IPS DF 6.9 (cell line): ENCODE data around the gene IL3.

Experiments used
- DNase-seq: peaks from one replicate; pipeline ENCODE4 v3.0.0-alpha.2; 2013; ENCODE audit warnings: low read depth, low spot score
- H3K27ac ChIP-seq: one replicate; pipeline ENCODE4 v1.5.1; 2013; ENCODE audit warnings: low read length, control low read depth
- H3K27me3 ChIP-seq: 2 replicates; pipeline ENCODE4 v1.6.1; 2013; ENCODE audit warnings: mild to moderate bottlenecking, low read length; ENCODE audit not compliant: control insufficient read depth, insufficient read depth
- H3K36me3 ChIP-seq: 2 replicates; pipeline ENCODE4 v1.6.1; 2013; ENCODE audit warnings: low read length; ENCODE audit not compliant: control insufficient read depth, insufficient read depth
- H3K4me1 ChIP-seq: 2 replicates; pipeline ENCODE4 v1.6.1; 2013; ENCODE audit warnings: low read length; ENCODE audit not compliant: control insufficient read depth, insufficient read depth
- H3K4me3 ChIP-seq: 2 replicates; pipeline ENCODE4 v1.5.1; 2013; ENCODE audit warnings: mild to moderate bottlenecking, low read length
- H3K9me3 ChIP-seq: 2 replicates; pipeline ENCODE4 v1.6.1; 2013; ENCODE audit warnings: low read length, inconsistent platforms; ENCODE audit not compliant: control insufficient read depth, insufficient read depth
- WGBS: extraction: QIAGEN DNeasy Blood & Tissue Kit; methylation state at CpG from one replicate; pipeline ENCODE4 v1.1.7; 2013; ENCODE audit warnings: mixed read lengths, missing lambda C conversion rate; ENCODE audit not compliant: insufficient read length, insufficient coverage; 5-methylcytosine and 5-hydroxymethylcytosine counted together

IL3 gene

DNA sequence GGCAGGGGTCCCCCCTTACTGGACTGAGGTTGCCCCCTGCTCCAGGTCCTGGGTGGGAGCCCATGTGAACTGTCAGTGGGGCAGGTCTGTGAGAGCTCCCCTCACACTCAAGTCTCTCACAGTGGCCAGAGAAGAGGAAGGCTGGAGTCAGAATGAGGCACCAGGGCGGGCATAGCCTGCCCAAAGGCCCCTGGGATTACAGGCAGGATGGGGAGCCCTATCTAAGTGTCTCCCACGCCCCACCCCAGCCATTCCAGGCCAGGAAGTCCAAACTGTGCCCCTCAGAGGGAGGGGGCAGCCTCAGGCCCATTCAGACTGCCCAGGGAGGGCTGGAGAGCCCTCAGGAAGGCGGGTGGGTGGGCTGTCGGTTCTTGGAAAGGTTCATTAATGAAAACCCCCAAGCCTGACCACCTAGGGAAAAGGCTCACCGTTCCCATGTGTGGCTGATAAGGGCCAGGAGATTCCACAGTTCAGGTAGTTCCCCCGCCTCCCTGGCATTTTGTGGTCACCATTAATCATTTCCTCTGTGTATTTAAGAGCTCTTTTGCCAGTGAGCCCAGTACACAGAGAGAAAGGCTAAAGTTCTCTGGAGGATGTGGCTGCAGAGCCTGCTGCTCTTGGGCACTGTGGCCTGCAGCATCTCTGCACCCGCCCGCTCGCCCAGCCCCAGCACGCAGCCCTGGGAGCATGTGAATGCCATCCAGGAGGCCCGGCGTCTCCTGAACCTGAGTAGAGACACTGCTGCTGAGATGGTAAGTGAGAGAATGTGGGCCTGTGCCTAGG, 13.0 kb downstream of the IL3 start, which contains the start of gene CSF2:
Gene CSF2, plus strand, starts transcription at position 559 of the 783 bp plus-strand sequence. Its CDS starts 35 bp downstream, at position 594.
- H3K4me3 ChIP-seq: no peak within 1 kb of the TSS
- no peak within 1 kb of the TSS for H3K27ac ChIP-seq
- no CpG with 5 or more reads among the region's 12 CpGs for WGBS
- no peaks in the 10 kb centered on the region for H3K27me3 ChIP-seq
- no peaks in the 10 kb centered on the region for H3K36me3 ChIP-seq
- DNase-seq: no peak
- H3K9me3 ChIP-seq: no peaks in the 10 kb centered on the region
- no peaks in the 10 kb centered on the region; the same call in 1 of the 2 replicates for H3K4me1 ChIP-seq

DNA sequence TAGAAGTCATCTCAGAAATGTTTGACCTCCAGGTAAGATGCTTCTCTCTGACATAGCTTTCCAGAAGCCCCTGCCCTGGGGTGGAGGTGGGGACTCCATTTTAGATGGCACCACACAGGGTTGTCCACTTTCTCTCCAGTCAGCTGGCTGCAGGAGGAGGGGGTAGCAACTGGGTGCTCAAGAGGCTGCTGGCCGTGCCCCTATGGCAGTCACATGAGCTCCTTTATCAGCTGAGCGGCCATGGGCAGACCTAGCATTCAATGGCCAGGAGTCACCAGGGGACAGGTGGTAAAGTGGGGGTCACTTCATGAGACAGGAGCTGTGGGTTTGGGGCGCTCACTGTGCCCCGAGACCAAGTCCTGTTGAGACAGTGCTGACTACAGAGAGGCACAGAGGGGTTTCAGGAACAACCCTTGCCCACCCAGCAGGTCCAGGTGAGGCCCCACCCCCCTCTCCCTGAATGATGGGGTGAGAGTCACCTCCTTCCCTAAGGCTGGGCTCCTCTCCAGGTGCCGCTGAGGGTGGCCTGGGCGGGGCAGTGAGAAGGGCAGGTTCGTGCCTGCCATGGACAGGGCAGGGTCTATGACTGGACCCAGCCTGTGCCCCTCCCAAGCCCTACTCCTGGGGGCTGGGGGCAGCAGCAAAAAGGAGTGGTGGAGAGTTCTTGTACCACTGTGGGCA, 13.8 kb downstream of the IL3 start:
- no peaks in the 10 kb centered on the region; the same call in 1 of the 2 replicates for H3K4me1 ChIP-seq
- H3K27me3 ChIP-seq: no peaks in the 10 kb centered on the region
- WGBS: no CpG with 5 or more reads among the region's 7 CpGs
- no peak overlapping the region for H3K27ac ChIP-seq
- DNase-seq: no peak
- H3K9me3 ChIP-seq: no peaks in the 10 kb centered on the region
- no peaks in the 10 kb centered on the region for H3K36me3 ChIP-seq
- H3K4me3 ChIP-seq: no peak overlapping the region

DNA sequence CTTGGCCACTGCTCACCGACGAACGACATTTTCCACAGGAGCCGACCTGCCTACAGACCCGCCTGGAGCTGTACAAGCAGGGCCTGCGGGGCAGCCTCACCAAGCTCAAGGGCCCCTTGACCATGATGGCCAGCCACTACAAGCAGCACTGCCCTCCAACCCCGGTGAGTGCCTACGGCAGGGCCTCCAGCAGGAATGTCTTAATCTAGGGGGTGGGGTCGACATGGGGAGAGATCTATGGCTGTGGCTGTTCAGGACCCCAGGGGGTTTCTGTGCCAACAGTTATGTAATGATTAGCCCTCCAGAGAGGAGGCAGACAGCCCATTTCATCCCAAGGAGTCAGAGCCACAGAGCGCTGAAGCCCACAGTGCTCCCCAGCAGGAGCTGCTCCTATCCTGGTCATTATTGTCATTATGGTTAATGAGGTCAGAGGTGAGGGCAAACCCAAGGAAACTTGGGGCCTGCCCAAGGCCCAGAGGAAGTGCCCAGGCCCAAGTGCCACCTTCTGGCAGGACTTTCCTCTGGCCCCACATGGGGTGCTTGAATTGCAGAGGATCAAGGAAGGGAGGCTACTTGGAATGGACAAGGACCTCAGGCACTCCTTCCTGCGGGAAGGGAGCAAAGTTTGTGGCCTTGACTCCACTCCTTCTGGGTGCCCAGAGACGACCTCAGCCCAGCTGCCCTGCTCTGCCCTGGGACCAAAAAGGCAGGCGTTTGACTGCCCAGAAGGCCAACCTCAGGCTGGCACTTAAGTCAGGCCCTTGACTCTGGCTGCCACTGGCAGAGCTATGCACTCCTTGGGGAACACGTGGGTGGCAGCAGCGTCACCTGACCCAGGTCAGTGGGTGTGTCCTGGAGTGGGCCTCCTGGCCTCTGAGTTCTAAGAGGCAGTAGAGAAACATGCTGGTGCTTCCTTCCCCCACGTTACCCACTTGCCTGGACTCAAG, 14.6 kb downstream of the IL3 start:
- Histone ChIP-seq H3K9me3 (no peaks in the 10 kb centered on the region), H3K27ac (no peak overlapping the region), H3K27me3 (no peaks in the 10 kb centered on the region), H3K4me3 (no peak overlapping the region), H3K36me3 (no peaks in the 10 kb centered on the region), H3K4me1 (no peaks in the 10 kb centered on the region; the same call in 1 of the 2 replicates)
- whole genome bisulfite sequencing: no CpG with 5 or more reads among the region's 16 CpGs
- DNase-seq: no peak

DNA sequence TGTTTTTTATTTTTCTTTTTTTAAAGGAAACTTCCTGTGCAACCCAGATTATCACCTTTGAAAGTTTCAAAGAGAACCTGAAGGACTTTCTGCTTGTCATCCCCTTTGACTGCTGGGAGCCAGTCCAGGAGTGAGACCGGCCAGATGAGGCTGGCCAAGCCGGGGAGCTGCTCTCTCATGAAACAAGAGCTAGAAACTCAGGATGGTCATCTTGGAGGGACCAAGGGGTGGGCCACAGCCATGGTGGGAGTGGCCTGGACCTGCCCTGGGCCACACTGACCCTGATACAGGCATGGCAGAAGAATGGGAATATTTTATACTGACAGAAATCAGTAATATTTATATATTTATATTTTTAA, 15.2 kb downstream of the IL3 start:
- H3K27me3 ChIP-seq: no peaks in the 10 kb centered on the region
- H3K4me3 ChIP-seq: no peak overlapping the region
- no peak overlapping the region for H3K27ac ChIP-seq
- no CpG with 5 or more reads among the region's 2 CpGs for WGBS
- no peaks in the 10 kb centered on the region; the same call in none of the 2 replicates for H3K4me1 ChIP-seq
- no peaks in the 10 kb centered on the region for H3K9me3 ChIP-seq
- DNase-seq: no peak
- H3K36me3 ChIP-seq: no peaks in the 10 kb centered on the region

DNA sequence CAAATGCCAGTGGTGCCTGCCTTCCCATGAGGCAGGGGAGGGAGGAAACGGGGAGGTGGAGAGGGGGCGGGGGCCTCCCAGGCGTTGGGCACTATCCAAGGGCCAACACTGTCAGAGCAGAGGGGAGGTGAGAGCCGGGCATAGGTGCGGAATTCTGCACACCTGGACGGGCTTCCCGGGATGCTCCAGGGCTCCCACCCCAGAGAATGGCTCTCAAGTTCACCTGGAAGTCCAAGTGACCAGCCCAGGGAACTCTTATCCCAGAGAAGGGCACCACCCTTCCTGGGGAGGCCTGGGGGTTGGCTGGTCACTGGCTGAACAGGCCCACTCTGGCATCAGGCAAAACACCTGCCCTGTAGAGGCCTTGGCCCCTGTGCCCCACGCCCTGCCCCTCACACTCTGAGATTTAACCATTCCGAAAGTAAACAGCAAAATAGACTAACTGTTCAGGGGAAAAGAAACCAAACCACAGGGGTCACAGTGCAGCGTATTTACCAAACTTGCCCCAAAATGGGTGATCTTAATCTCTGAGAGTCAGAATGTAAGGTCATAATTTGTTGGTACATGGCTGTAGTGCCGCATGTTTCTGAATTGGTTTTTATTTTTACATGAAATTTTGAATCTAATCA, 15.9 kb downstream of the IL3 start:
- H3K27me3 ChIP-seq: no peaks in the 10 kb centered on the region
- no peak overlapping the region for H3K4me3 ChIP-seq
- no peak overlapping the region for H3K27ac ChIP-seq
- no peaks in the 10 kb centered on the region; the same call in none of the 2 replicates for H3K4me1 ChIP-seq
- H3K9me3 ChIP-seq: no peaks in the 10 kb centered on the region
- DNase-seq: no peak
- H3K36me3 ChIP-seq: no peaks in the 10 kb centered on the region
- WGBS: no CpG with 5 or more reads among the region's 11 CpGs

DNA sequence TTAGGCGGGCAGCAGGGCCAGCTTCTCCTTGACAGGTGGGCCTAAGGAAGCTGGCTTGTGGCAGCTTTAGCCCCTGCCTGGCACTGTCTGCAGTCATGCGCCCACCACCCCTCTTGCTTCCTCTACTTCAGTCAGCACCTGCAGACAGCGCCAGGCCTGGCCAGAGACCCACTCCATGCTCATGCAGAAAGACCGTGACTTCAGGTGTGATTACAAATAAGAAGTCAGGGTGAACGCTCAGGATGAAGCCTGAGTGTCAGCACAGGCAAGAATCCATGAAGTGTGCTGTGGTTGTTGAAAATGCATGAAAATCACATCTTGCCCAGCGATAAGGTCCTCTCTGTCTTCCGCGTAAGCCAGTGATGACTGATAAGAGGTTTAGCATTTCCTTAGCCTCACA, 16.5 kb downstream of the IL3 start:
- no peaks in the 10 kb centered on the region for H3K27me3 ChIP-seq
- H3K36me3 ChIP-seq: no peaks in the 10 kb centered on the region
- no peaks in the 10 kb centered on the region for H3K9me3 ChIP-seq
- WGBS: no CpG with 5 or more reads among the region's 8 CpGs
- H3K4me3 ChIP-seq: no peak overlapping the region
- DNase-seq: no peak
- no peaks in the 10 kb centered on the region; the same call in none of the 2 replicates for H3K4me1 ChIP-seq
- H3K27ac ChIP-seq: no peak overlapping the region

DNA sequence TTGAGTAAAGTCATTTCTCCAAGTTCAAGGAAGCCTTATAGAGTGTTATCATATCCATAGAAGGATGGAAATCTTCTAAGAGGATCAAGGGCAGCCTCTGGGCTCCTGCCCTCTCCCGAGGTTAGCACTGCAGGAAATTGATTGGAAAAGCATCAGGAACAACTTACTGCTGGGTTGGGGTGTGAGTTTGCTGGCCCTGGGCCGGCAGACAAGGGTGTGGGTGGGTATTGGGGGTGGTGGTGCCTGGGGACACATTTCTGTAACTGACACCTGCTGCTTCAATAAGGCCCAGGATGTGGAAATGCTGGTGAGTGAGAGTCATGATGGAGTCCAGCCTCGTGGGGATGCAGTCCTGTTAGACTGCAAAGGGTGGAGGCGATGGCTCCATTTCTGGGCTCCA, 18.6 kb downstream of the IL3 start:
- Histone ChIP-seq H3K4me1 (no peaks in the 10 kb centered on the region; the same call in none of the 2 replicates), H3K9me3 (no peaks in the 10 kb centered on the region), H3K4me3 (no peak overlapping the region), H3K27ac (no peak overlapping the region), H3K27me3 (no peaks in the 10 kb centered on the region), H3K36me3 (no peaks in the 10 kb centered on the region)
- no peak for DNase-seq
- WGBS: no CpG with 5 or more reads among the region's 4 CpGs

DNA sequence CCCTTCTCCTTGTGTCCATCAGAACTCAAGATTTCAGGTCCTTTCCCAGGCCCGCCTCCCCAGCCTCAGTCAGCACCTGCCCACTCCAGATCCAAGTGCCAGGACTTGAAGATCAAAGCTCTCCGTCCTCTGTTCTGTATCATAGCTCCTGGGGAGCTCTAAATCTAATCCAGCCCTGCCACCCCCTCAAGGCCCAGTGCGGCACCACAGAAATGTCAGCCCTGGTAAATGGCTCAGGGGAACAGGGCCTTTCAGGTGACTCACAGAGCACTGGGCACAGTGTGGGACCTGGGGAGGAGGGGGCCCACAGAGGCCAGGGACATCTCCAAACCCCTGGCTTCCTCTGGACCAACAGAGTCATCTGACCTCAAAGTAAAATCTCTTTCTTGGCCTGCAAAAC, 19.2 kb downstream of the IL3 start:
- H3K36me3 ChIP-seq: no peaks in the 10 kb centered on the region
- no peak overlapping the region for H3K27ac ChIP-seq
- H3K4me1 ChIP-seq: no peaks in the 10 kb centered on the region; the same call in none of the 2 replicates
- H3K27me3 ChIP-seq: no peaks in the 10 kb centered on the region
- WGBS: no CpG with 5 or more reads among the region's 3 CpGs
- no peak overlapping the region for H3K4me3 ChIP-seq
- no peaks in the 10 kb centered on the region for H3K9me3 ChIP-seq
- DNase-seq: no peak

DNA sequence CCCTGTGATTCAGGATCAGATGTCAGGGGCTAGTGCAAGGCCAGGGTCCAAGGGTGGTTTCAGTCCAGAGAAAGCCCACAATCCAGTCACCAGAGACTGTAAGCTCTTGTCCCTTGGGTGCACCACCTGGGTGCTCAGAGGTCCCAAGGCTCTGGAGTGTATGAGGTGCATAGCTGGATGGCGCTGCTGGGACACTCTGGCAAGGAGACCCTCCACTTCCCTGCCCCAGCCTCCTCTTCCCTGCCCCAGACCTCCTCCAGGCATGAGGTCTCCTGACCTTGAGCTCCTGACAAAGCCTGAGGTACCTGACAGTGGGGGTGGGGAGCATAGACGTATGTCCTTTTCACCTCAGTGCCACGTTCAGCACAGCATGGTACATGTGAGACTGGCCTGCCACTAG, 20.1 kb downstream of the IL3 start:
- no peak for DNase-seq
- Histone ChIP-seq H3K27me3 (no peaks in the 10 kb centered on the region), H3K27ac (no peak overlapping the region), H3K9me3 (no peaks in the 10 kb centered on the region), H3K36me3 (no peaks in the 10 kb centered on the region), H3K4me3 (no peak overlapping the region), H3K4me1 (no peaks in the 10 kb centered on the region; the same call in 1 of the 2 replicates)
- no CpG with 5 or more reads among the region's 3 CpGs for WGBS

DNA sequence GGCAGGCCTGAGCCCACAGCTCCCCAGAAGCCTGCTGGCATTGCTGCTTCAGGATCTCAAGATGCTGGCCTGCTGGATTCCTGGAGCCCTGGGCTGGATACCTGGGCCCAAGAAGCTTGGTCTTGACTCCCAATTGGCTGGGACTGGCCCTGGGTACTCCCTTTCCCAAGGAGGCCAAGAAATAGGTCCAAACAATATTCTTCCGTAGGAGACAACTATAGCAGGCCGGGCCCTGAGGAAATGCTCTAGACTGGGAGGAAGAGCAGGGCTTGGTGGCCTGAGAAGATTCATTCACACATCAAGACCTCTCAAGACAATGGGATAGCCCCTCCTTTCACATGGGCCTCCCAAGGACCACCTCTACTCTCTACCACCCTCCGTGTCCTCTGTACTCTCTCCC, 21.0 kb downstream of the IL3 start:
- Histone ChIP-seq H3K27ac (no peak overlapping the region), H3K4me1 (no peaks in the 10 kb centered on the region; the same call in 1 of the 2 replicates), H3K36me3 (no peaks in the 10 kb centered on the region), H3K27me3 (no peaks in the 10 kb centered on the region), H3K4me3 (no peak overlapping the region), H3K9me3 (no peaks in the 10 kb centered on the region)
- no CpG with 5 or more reads among the region's 3 CpGs for WGBS
- no peak for DNase-seq
